ENCODE data around the gene HOXB9. TPM values are rescaled to one million over a fixed set of nuclear protein-coding genes. Genes with fewer than 3 reads are reported as not detected.

HOXB9 gene
- total RNA-seq, 4 donors from 2014 or later: 0.43 to 1.0 TPM; not detected in 2

- H3K4me3 ChIP-seq: no peak overlapping the region
- no peak for TF ChIP-seq POLR2A (IDR thresholded peaks at IDR 0.05)
- TF ChIP-seq, protein P1, sequence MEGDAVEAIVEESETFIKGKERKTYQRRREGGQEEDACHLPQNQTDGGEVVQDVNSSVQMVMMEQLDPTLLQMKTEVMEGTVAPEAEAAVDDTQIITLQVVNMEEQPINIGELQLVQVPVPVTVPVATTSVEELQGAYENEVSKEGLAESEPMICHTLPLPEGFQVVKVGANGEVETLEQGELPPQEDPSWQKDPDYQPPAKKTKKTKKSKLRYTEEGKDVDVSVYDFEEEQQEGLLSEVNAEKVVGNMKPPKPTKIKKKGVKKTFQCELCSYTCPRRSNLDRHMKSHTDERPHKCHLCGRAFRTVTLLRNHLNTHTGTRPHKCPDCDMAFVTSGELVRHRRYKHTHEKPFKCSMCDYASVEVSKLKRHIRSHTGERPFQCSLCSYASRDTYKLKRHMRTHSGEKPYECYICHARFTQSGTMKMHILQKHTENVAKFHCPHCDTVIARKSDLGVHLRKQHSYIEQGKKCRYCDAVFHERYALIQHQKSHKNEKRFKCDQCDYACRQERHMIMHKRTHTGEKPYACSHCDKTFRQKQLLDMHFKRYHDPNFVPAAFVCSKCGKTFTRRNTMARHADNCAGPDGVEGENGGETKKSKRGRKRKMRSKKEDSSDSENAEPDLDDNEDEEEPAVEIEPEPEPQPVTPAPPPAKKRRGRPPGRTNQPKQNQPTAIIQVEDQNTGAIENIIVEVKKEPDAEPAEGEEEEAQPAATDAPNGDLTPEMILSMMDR (IDR thresholded peaks at IDR 0.05): no peak
- H3K36me3 ChIP-seq: no peaks in the 10 kb centered on the region
- H3K4me1 ChIP-seq: peaks cover 0 to 4% of the 10 kb centered on the region in 2 donors
- H3K9me3 ChIP-seq: no peaks in the 10 kb centered on the region
- intact Hi-C loops (cut with DNase I; ENCODE audit: low total_unique reads): no loop called here
- no peak for DNase-seq
- peaks cover 0 to 21% of the 10 kb centered on the region in 2 donors for H3K27me3 ChIP-seq
- H3K27ac ChIP-seq: no peak overlapping the region
Measured at GRCh38 chr17:48574505-48575065, 51.6 kb downstream of the HOXB9 start.

GRCh38 chr17:48571826-48572417, 54.2 kb downstream of the HOXB9 start:
- peaks cover 0 to 27% of the 10 kb centered on the region in 2 donors for H3K27me3 ChIP-seq
- no peak overlapping the region for H3K4me3 ChIP-seq
- intact Hi-C loops (cut with DNase I; ENCODE audit: low total_unique reads): no loop called here

More at GRCh38 chr17:48571826-48572417, 54.2 kb downstream of the HOXB9 start:
- Histone ChIP-seq H3K36me3 (no peaks in the 10 kb centered on the region), H3K27ac (peak overlapping the region in 1 of 2 donors; percentile 34), H3K9me3 (no peaks in the 10 kb centered on the region), H3K4me1 (peaks cover 0 to 4% of the 10 kb centered on the region in 2 donors)
- TF ChIP-seq, protein P1 (IDR thresholded peaks at IDR 0.05): no peak
- no peak for TF ChIP-seq POLR2A (IDR thresholded peaks at IDR 0.05)
- DNase-seq: no peak

MicroRNAs encoded within 50 kb of the gene (microRNA counts, 767-probe panel; counts per million panel counts)
- 6,239 to 6,442 counts per million in 2 donors for microRNA hsa-miR-10a-5p

Small RNA genes within 50 kb of the gene (microRNA-seq; reads per million reads assigned to microRNA genes)
- gene MIR196A1 (ENCODE audit: borderline microRNAs expressed, borderline replicate concordance): 13.7 reads per million, percentile 26 among the genes with 10 or more reads in this experiment

Small RNA genes within 50 kb of the gene (small RNA-seq; reads per million reads assigned to genes)
- gene MIR196A1: not detected

Other genes starting within 250 kb of the HOXB9 start
- gene SKAP1, start 196.1 kb downstream of the HOXB9 start, total RNA-seq: 1 to 10 TPM in 2 of 4 donors, under 1 TPM in 1, not detected in 1; 0.51 to 2.4 (median 1.9) TPM
- not detected for gene HOXB1, start 95.3 kb downstream of the HOXB9 start, total RNA-seq
- gene HOXB2, start 81.2 kb downstream of the HOXB9 start, total RNA-seq: 10 to 100 TPM in 3 of 4 donors, 1 to 10 TPM in 1; 4.6 to 24.4 (median 17.4) TPM
- gene HOXB4, start 48.0 kb downstream of the HOXB9 start, total RNA-seq: 1 to 10 TPM in 2 of 4 donors, under 1 TPM in 1, not detected in 1; 0.88 to 6.9 (median 5.5) TPM
- 10 to 100 TPM; 10.6 to 30.0 (median 18.0) TPM for gene HOXB3, start 36.1 kb downstream of the HOXB9 start, total RNA-seq
- gene HOXB5, start 32.6 kb downstream of the HOXB9 start, total RNA-seq: 1 to 10 TPM in 1 of 4 donors, under 1 TPM in 2, not detected in 1; 0.55 to 2.5 (median 0.59) TPM
- 10 to 100 TPM in 1 of 4 donors, 1 to 10 TPM in 1, under 1 TPM in 1, not detected in 1; 0.88 to 18.2 (median 7.3) TPM for gene HOXB6, start 21.4 kb downstream of the HOXB9 start, total RNA-seq
- gene HOXB7, start 15.3 kb downstream of the HOXB9 start, total RNA-seq: 1 to 10 TPM in 3 of 4 donors, not detected in 1; 1.0 to 6.9 (median 3.5) TPM
- gene HOXB8, start 11.1 kb downstream of the HOXB9 start, total RNA-seq: 1 to 10 TPM in 2 of 4 donors, under 1 TPM in 1, not detected in 1; 0.29 to 9.5 (median 1.9) TPM
- gene PRAC1, start 96.2 kb upstream of the HOXB9 start, total RNA-seq: not detected
- gene PRAC2, start 96.8 kb upstream of the HOXB9 start, total RNA-seq: not detected
- not detected for gene HOXB13, start 102.4 kb upstream of the HOXB9 start, total RNA-seq
- gene TTLL6, start 190.9 kb upstream of the HOXB9 start, total RNA-seq: under 1 TPM in 2 of 4 donors, not detected in 2; 0.41 to 0.91 TPM
- 100 to 1,000 TPM in 2 of 4 donors, 10 to 100 TPM in 2; 40.9 to 318 (median 118) TPM for gene CALCOCO2, start 204.7 kb upstream of the HOXB9 start, total RNA-seq